Esophagus squamous epithelium (tissue), 4 donors: ENCODE measurements around the gene VCAN.

Experiments used
- POLR2A ChIP-seq, 4 donors: fragments of 450-650 bp; IDR thresholded peaks; one replicate each; pipeline ENCODE4 v1.6.1; 2017; ENCODE audit warnings: antibody characterized with exemption in 4 of 4, mild to moderate bottlenecking in 4 of 4, moderate library complexity in 3 of 4
- TF ChIP-seq, protein P1 (sequence below), 6 experiments: fragments of 450-650 bp in 4 of 6; fragments of 200-600 bp in 2 of 6; sonication (generic) in 2 of 6; IDR thresholded peaks; one replicate each; pipeline ENCODE4 v1.5.1; 2016 to 2019; ENCODE audit warnings: antibody characterized with exemption in 6 of 6, mild to moderate bottlenecking in 4 of 6, moderate library complexity in 4 of 6

DNA sequence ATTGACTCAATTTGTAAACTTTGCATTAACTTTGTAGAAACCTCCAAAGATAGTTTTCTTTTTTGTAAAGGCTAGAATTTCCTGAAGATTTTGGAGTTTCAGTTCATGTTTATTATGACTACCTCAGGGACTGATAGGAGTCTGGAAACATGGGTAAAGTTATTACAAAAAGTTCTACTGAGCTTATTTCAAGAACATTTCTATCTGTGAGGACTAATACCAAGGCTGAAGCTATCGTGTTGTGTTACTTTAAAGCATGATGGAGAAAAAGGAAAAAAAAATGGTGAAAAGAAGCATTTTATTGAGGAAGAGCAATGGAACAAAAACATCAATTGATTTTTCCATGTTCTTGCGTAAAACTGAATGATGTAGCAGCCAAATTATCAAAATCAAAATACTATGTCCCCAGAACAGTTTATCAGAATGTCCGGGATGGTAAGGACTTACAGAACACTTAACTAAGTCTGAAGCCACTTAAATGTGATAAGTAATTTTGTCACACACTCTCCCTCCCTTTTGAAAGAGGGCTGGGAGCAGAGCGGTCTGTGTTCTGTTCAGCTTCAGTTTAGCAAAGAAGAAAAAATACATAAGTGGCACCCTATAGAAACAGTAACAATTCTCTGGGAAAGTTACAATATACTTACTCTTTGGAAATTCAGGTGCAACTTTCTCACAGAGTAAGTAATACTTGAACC is 25.1 kb upstream of the VCAN start:
- TF ChIP-seq, protein P1, sequence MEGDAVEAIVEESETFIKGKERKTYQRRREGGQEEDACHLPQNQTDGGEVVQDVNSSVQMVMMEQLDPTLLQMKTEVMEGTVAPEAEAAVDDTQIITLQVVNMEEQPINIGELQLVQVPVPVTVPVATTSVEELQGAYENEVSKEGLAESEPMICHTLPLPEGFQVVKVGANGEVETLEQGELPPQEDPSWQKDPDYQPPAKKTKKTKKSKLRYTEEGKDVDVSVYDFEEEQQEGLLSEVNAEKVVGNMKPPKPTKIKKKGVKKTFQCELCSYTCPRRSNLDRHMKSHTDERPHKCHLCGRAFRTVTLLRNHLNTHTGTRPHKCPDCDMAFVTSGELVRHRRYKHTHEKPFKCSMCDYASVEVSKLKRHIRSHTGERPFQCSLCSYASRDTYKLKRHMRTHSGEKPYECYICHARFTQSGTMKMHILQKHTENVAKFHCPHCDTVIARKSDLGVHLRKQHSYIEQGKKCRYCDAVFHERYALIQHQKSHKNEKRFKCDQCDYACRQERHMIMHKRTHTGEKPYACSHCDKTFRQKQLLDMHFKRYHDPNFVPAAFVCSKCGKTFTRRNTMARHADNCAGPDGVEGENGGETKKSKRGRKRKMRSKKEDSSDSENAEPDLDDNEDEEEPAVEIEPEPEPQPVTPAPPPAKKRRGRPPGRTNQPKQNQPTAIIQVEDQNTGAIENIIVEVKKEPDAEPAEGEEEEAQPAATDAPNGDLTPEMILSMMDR (IDR thresholded peaks at IDR 0.05), result no peak
- no peak for TF ChIP-seq POLR2A (IDR thresholded peaks at IDR 0.05)
